Measurements from ENCODE around the gene PAX7.

- TF ChIP-seq ZFP30 (CRISPR knock-in tag; IDR thresholded peaks at IDR 0.05) = no peak
- no peak for TF ChIP-seq ZNF565 (CRISPR knock-in tag; conservative IDR thresholded peaks at IDR 0.05; ENCODE audit: low read depth)
- no peak for TF ChIP-seq PATZ1 (CRISPR knock-in tag; IDR thresholded peaks at IDR 0.05; ENCODE audit: borderline replicate concordance)
- no peak for TF ChIP-seq CREB5 (CRISPR knock-in tag; IDR thresholded peaks at IDR 0.05; ENCODE audit: low read depth)
- TF ChIP-seq ZC3H10 (CRISPR knock-in tag; IDR thresholded peaks at IDR 0.05) = no peak
- TF ChIP-seq RARB (CRISPR knock-in tag; IDR thresholded peaks at IDR 0.05) = no peak
- TF ChIP-seq POU6F1 (CRISPR knock-in tag; IDR thresholded peaks at IDR 0.05; ENCODE audit: borderline replicate concordance, low read depth) = no peak
- no peak for TF ChIP-seq CSDC2 (CRISPR knock-in tag; IDR thresholded peaks at IDR 0.05)
These were observed 55.9 kb downstream of the PAX7 start for GRCh38 chr1:18686540-18686939.
